GM21367 (cell line): Measurements from ENCODE around the gene CPSF4L.
"Not testable (repeated sequence)": the region's sequence is repeated elsewhere in the genome, so short reads cannot be mapped to it uniquely, and the experiment has no call there.

Experiments used
- ATAC-seq: cut with Tn5 transposase; IDR thresholded peaks from one replicate; pipeline ENCODE4 v1.9.1; 2021; ENCODE audit not compliant: unreplicated experiment

The CPSF4L gene

GRCh38 chr17:73261617-73261951, at the start of gene CPSF4L:
Gene CPSF4L (minus strand): TSS chr17:73261880. CDS start chr17:73261818, 62 bp downstream.
- no peak for ATAC-seq

DNA sequence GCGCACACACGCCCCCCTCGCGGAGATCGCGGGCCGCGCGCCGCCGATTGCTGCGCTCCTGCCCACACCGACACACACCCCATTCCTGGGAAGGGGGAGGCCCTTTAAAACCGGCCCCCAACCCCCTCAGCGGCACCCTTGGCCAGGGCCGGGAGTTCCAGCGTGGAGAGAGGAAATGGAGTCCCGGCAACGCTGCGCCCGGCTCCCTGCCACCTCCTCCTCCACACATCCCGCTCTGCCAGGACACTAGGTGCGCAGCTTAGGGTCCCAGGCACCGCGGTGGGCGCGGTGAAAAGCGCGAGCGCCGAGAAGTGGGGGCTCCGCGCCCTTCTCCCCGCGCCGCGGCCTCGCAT, 49.7 kb upstream of the CPSF4L start:
- ATAC-seq = peak; percentile 0

DNA sequence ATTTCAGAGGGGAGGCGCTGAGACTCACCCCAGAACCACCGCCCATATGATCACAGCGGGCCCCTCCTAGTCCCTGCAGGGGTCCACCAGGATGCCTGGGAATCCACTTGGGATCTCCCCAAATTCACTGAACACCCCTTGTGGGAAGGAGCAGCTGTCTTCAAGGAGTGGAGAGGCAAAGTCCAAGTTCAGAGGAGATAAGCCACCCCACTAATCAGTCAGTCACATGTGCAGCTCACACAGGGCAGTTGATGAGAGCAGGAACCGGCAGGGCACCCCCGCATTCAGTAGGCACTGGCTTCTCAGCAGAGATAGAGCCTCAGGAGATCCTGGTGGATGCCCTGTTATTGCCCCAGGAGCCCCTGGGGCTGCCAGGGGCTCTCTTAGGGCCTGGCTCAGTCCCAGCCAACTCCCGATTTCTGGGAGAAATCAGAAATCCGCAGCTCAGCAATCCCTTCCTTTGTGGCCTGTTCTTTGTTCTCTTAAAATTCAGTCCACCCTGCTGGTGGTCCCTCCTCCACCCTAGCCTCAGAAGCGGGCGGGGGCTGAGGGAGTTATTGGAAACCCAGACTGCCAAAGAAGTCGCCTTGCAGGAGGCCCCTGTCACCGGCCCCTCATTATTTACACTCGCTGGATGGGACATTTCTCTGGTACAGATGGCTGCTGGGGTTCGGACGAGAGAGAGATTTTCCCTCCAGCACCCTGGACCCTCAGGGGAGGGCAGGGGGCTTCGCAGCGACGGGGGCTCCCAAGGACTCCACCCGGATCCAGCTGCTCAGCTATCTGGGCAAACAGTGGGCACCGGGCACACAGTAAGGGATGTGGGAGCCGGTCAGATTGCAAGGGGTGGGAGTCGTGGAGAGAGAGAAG, 48.3 kb upstream of the CPSF4L start:
- ATAC-seq = no peak

GRCh38 chr17:73308959-73309358, 47.3 kb upstream of the CPSF4L start:
- not testable (repeated sequence) for ATAC-seq

DNA sequence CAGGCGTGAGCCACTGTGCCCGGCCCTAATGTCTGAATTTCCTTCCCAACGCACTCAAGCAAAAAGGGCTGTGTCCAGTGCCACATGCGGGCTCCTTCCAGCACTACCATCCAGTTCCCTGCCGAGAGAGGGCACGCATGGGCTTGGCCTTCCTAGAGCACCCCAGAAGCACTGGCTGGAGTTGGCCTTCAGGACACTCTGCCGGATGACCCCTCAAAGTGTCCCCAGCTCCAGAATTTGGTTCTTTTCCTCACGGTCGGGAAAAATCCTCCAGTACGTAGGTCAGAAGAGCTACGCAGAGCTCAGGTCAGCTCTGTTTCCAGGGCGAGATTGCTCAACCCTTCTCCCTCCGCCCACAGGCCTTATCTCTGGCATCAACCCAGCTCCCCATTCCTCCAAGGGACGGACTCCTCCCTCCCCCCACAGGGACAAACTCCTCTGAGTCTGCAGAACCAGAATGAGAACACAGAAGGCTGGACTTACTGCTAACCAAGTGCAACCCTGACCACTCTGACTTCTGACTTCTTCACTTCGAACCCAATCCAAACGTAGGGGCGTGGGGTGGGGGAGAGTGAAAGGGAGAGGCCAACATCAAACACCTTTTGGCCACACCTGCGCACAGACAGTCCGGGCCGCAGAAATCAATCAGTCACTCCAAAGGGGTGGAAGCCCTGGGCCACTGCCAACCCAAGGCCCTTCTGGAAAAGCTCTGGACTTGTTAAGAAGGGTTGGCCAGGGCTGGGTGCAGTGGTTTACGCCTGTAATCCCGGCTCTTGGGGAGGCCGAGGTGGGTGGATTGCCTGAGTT, 46.5 kb upstream of the CPSF4L start:
- no peak for ATAC-seq

- no peak for ATAC-seq
These were observed 45.5 kb upstream of the CPSF4L start for GRCh38 chr17:73307130-73307529.

- no peak for ATAC-seq
These were observed 44.5 kb upstream of the CPSF4L start for GRCh38 chr17:73305845-73306836.

DNA sequence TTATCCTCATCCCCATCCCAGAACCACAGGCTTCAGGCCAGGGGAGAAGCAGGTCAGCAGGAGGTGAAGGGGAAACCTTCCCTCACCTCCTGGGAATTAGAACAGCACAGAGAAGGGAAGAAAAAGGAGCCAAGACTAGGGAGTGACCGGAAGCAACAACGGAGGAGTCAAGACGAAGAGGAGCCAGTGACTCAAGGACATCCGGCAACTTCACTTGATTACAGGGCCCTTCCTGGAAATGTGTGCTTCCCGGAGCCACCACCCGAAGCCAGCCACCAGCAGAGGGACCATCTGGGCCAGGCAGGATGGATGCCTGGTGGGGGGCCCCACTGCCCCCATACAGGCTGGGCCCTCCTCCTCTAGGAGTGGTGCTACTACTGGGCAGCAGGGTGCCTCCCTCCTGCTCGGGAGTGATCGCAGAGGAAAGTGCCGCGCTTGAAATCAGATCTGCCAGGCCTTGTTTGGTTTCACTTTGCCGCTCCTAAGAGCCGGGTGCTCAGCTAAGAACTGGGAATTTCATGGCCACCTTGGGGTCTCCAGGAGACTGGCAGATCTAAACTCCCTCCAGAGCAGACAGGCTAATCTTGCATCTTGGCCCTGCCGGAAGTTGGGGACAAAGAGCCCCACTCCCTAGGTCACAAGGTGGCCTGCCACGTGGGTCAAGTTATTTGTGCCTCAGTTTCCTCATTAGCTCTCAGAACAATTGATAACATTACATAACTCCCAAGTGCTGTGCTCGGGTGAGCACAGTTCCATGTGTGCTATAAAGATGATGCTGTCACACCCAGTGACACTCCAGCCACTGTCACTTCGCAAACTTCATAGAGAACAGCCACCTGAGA, 43.5 kb upstream of the CPSF4L start:
- ATAC-seq = no peak

DNA sequence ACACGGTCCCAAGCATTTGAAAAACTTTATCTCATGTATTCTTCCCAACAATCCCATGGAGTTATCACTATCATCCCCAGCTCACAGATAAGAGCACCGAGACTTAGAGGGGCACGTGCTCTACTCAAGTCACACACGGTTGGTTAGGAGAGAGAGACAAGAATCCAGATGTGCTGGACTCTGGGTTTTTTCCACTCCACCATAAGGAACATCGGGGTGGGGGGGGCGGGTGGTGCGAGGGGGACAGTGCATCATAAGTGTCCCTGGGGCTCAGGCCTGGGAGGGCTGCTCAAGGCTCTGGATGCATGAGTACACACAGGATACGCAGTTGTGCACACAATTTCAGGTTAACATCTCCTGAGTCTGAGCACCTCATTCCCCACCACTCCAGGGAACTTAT, 42.8 kb upstream of the CPSF4L start:
- ATAC-seq = no peak

DNA sequence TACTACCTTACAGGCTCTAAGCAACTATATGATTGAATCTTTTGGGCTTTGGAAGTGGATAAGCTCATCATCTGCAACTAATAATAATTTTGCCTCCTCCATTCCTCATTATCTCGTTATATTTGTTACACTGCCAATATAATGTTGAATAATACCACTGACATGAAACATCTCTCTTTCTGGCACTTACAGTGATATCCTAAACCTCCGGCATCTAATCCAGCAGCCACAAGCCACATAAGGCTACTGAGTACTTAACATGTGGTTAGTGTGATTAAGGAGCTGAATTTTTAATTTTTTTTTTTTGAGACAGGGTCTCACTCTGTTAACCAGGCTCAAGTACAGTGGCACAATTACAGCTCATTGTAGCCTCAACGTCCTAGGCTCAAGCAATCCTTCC, 40.5 kb upstream of the CPSF4L start:
- no peak for ATAC-seq

GRCh38 chr17:73301369-73301768, 39.7 kb upstream of the CPSF4L start:
- ATAC-seq = no peak

GRCh38 chr17:73300392-73300791, 38.7 kb upstream of the CPSF4L start:
- no peak for ATAC-seq

DNA sequence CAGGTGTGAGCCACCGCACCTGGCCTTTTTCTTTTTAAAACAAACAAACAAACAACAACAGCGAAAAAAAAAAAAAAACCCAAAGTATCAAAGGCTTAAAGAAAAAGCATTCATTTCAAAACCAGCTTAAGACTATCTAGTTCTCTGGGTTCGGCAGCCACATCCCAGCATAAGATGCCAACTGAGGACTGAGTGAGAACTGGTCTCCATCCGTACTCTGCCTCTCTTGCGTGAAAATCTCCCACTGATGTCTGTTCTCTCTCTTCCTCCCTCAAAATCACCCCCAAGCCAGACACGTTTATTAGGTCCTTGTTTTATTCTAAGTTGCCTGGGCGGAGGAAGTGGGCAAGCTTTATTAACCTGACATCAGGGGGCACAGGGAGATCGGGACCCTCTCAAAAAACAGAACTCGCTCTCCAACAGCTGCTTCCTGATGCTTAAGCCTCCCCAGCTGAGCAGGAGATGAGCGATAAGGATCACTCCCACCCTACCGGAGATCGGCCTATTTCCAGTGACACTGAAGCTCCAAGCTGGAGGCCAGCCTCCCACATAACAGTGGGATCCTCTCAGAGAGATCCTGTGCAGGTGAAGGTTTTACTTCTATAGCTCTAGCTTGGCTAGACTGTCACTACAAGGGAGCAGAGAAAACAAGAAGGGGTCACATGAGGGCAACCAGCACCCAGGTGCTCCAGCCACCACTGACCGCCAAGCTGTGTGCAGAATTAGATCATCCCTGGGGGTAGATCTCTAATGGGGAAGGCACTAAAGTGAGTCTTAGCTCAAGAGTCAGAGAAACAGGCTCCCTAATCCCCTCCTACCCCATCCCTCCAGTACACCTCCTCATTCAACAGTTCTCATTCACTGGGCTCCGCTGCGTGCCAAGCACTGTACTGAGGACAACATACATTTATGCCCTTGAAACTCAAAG, 36.5 kb upstream of the CPSF4L start:
- ATAC-seq = no peak

- no peak for ATAC-seq
These were observed 31.8 kb upstream of the CPSF4L start for GRCh38 chr17:73293480-73293911.

- ATAC-seq = no peak
These were observed 31.4 kb upstream of the CPSF4L start for GRCh38 chr17:73293031-73293430.

GRCh38 chr17:73292031-73292531, 30.4 kb upstream of the CPSF4L start:
- ATAC-seq = no peak

GRCh38 chr17:73291260-73291801, 29.7 kb upstream of the CPSF4L start:
- peak; percentile 83 for ATAC-seq

DNA sequence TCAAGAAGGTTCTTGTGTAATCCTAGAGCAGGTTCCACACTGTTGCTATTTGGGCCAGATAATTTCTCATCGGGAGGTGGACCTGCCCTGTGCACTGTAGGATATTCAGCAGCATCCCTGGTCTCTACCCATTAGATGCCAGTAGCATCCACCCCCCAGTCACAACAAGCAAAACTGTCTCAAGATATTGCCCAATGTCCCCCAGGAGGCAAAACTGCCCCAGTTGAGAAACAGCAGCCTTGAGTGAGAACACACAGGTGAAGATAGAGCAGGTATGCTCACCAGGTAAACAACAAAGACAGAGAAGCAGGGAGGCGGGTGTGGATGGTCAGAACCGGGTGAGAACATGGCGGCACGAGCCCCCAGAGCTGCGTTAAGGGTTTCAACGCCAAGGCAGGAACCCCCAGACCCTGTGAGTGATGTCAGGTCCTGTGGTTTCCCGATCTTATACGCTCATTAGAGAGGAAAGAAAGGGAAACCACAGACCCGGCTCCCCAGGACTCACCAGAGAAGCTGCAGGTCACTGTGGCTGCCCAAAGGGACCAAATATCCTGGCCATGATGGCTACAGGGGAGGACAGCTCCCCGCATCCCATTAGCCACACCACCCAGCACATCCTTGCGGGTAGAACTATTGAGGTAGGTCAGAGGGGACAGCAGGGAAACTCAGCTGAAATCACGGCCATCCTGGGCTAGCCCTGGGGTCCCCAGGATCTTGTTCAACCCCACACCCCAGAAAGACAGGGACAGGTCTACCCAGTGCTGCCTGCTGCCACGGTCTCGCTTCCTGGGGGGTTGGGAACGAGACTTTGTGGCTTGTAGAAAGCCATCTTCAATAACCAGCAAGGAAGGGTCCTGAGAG, 28.9 kb upstream of the CPSF4L start:
- ATAC-seq = peak; percentile 26
